ENCODE measurements around the gene RUNDC1. TPM values are rescaled to one million over a fixed set of nuclear protein-coding genes. Genes with fewer than 3 reads are reported as not detected.

Gene RUNDC1
- total RNA-seq, 1 experiment from 2014 or later, result 18.2 TPM

DNA sequence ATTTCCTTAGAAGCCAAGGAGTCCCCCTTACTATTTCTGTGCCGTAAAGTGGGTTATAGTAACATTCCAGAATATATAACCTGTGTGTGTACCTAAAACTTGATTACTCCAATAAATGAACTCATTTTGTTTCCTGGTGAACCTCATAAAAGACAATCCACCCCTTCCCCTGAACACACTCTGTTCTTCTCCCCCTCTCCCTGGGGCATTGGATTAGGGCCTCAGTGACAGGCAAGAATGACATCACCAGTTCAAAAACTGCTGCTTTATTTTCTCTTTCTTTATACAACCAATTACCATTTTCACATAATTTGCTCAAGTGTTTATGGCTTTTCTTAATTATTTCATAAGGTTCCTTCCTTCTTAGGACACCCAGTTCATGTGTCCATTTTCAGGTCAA is 33.6 kb upstream of the RUNDC1 start:
- Histone ChIP-seq H3K4me3 (ENCODE audit: low read depth, low read length) (no peak overlapping the region), H3K36me3 (ENCODE audit: control insufficient read depth, insufficient read depth, low read length) (no peaks in the 10 kb centered on the region; the same call in 1 of the 2 replicates), H3K27me3 (replicated peaks; ENCODE audit: control insufficient read depth, insufficient read depth, low read length) (no peaks in the 10 kb centered on the region), H3K4me1 (no peaks in the 10 kb centered on the region), H3K9me3 (no peaks in the 10 kb centered on the region)
- Mint-ChIP-seq H3K27ac (ENCODE audit: unreplicated experiment) (no peak overlapping the region), H3K4me3 (ENCODE audit: unreplicated experiment) (no peak overlapping the region), H3K36me3 (ENCODE audit: insufficient read depth, unreplicated experiment) (peaks cover 25% of the 10 kb centered on the region), H3K9me3 (ENCODE audit: unreplicated experiment) (no peaks in the 10 kb centered on the region), H3K27me3 (ENCODE audit: insufficient read depth, unreplicated experiment) (no peaks in the 10 kb centered on the region), H3K4me1 (ENCODE audit: low read depth, unreplicated experiment) (no peaks in the 10 kb centered on the region)
- DNase-seq, result no peak
- intact Hi-C loops (cut with micrococcal nuclease; ENCODE audit: unreplicated experiment), result no loop called here
- POLR2A ChIA-PET, result no interaction called here
- CTCF ChIA-PET, result interaction anchor here (0.6 kb wide), 1 partner anchor 128 kb away, joined by 3 read pairs; no protein-coding TSS in a partner anchor
- TF ChIP-seq, protein P1, sequence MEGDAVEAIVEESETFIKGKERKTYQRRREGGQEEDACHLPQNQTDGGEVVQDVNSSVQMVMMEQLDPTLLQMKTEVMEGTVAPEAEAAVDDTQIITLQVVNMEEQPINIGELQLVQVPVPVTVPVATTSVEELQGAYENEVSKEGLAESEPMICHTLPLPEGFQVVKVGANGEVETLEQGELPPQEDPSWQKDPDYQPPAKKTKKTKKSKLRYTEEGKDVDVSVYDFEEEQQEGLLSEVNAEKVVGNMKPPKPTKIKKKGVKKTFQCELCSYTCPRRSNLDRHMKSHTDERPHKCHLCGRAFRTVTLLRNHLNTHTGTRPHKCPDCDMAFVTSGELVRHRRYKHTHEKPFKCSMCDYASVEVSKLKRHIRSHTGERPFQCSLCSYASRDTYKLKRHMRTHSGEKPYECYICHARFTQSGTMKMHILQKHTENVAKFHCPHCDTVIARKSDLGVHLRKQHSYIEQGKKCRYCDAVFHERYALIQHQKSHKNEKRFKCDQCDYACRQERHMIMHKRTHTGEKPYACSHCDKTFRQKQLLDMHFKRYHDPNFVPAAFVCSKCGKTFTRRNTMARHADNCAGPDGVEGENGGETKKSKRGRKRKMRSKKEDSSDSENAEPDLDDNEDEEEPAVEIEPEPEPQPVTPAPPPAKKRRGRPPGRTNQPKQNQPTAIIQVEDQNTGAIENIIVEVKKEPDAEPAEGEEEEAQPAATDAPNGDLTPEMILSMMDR (IDR thresholded peaks at IDR 0.05; ENCODE audit: insufficient read depth in 1 of 2, low read depth in 1 of 2, low read length in 1 of 2, severe bottlenecking in 1 of 2, unreplicated experiment in 1 of 2), result no peak
- BruUV-seq (replicated peaks), result no TSS peak

DNA sequence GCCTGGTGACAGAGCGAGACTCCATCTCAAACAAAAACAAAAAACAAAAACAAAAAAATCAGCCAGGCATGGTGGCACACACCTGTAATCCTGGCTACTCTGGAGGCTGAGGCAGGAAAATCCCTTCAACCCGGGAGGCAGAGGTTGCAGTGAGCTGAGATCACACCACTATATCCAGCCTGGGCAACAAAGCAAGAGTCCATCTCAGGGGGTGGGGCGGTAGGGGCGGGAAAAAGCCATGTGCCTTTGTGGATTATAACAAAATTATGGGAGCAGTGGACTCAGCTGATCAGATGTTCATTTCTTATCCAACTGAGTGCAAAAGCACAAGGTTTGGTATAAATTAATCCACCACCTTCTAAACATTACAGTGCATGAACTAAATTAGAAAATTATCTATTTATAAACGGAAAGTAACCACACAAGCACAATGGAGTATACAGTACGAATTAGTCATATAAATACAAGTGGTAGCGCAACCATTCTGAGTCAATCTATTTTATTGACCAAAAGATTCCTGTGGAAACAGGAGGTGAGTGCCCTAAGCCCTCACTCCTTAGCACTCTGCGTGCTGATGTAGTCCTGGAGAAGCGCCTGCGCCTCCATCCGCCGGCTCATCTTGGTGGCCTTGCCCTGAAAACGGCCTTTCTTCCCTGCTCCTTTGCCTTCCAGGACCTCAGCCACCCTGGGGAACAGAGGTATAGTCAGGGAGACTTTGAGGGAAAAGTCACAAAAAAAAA is 30.2 kb upstream of the RUNDC1 start:
- Mint-ChIP-seq H3K4me3 (ENCODE audit: unreplicated experiment) (no peak overlapping the region), H3K36me3 (ENCODE audit: insufficient read depth, unreplicated experiment) (peaks cover 52% of the 10 kb centered on the region), H3K27me3 (ENCODE audit: insufficient read depth, unreplicated experiment) (no peaks in the 10 kb centered on the region), H3K27ac (ENCODE audit: unreplicated experiment) (no peak overlapping the region), H3K4me1 (ENCODE audit: low read depth, unreplicated experiment) (no peaks in the 10 kb centered on the region), H3K9me3 (ENCODE audit: unreplicated experiment) (no peaks in the 10 kb centered on the region)
- ChIA-PET POLR2A (no interaction called here), CTCF (no interaction called here)
- TF ChIP-seq, protein P1 (IDR thresholded peaks at IDR 0.05; ENCODE audit: insufficient read depth in 1 of 2, low read depth in 1 of 2, low read length in 1 of 2, severe bottlenecking in 1 of 2, unreplicated experiment in 1 of 2), result no peak
- H3K4me1 ChIP-seq, result no peaks in the 10 kb centered on the region
- no peak for DNase-seq
- BruUV-seq (replicated peaks), result no TSS peak
- H3K36me3 ChIP-seq (ENCODE audit: control insufficient read depth, insufficient read depth, low read length), result no peaks in the 10 kb centered on the region; the same call in 1 of the 2 replicates
- intact Hi-C loops (cut with micrococcal nuclease; ENCODE audit: unreplicated experiment), result no loop called here
- no peaks in the 10 kb centered on the region for H3K27me3 ChIP-seq (replicated peaks; ENCODE audit: control insufficient read depth, insufficient read depth, low read length)
- H3K4me3 ChIP-seq (ENCODE audit: low read depth, low read length), result no peak overlapping the region
- H3K9me3 ChIP-seq, result no peaks in the 10 kb centered on the region

DNA sequence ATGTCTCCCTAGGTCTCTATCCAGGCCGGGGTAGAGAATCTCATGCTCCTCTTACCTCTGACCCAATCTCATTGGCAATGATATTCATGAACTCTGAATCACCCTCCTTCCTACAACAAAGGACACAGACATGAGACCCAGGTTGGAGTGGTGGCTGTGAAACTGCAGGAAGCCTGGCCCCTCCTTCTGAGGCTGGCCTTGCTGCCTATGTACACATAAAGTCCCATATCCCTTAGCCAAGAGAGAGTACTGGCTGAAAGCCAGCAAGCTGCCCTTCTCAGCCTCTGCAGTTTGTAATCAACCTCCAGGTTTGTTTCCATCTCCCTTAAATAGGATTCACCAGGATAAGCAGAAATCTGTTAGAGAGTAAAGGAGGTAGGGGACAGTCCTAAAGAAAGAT is 26.7 kb upstream of the RUNDC1 start:
- no peaks in the 10 kb centered on the region for H3K27me3 ChIP-seq (replicated peaks; ENCODE audit: control insufficient read depth, insufficient read depth, low read length)
- H3K4me3 Mint-ChIP-seq (ENCODE audit: unreplicated experiment), result no peak overlapping the region
- H3K36me3 ChIP-seq (ENCODE audit: control insufficient read depth, insufficient read depth, low read length), result peaks cover 2% of the 10 kb centered on the region
- intact Hi-C loops (cut with micrococcal nuclease; ENCODE audit: unreplicated experiment), result no loop called here
- DNase-seq, result no peak
- no TSS peak for BruUV-seq (replicated peaks)
- H3K4me1 ChIP-seq, result no peaks in the 10 kb centered on the region
- H3K4me1 Mint-ChIP-seq (ENCODE audit: low read depth, unreplicated experiment), result no peaks in the 10 kb centered on the region
- TF ChIP-seq, protein P1 (IDR thresholded peaks at IDR 0.05; ENCODE audit: insufficient read depth in 1 of 2, low read depth in 1 of 2, low read length in 1 of 2, severe bottlenecking in 1 of 2, unreplicated experiment in 1 of 2), result no peak
- H3K4me3 ChIP-seq (ENCODE audit: low read depth, low read length), result no peak overlapping the region
- H3K27ac Mint-ChIP-seq (ENCODE audit: unreplicated experiment), result no peak overlapping the region
- peaks cover 78% of the 10 kb centered on the region for H3K36me3 Mint-ChIP-seq (ENCODE audit: insufficient read depth, unreplicated experiment)
- CTCF ChIA-PET, result interaction anchor here (0.8 to 0.9 kb wide), 3 partner anchors 25 to 242 kb away, joined by 3 read pairs; partner anchors contain the start of gene RPL27
- no peaks in the 10 kb centered on the region for H3K27me3 Mint-ChIP-seq (ENCODE audit: insufficient read depth, unreplicated experiment)
- no peaks in the 10 kb centered on the region for H3K9me3 ChIP-seq
- POLR2A ChIA-PET, result no interaction called here
- no peaks in the 10 kb centered on the region for H3K9me3 Mint-ChIP-seq (ENCODE audit: unreplicated experiment)

Data from Caco-2 (cell line).